Astrocyte (in vitro differentiated cells and primary cell): ENCODE measurements around the gene ZBTB9. TPM values are rescaled to one million over a fixed set of nuclear protein-coding genes. Genes with fewer than 3 reads are reported as not detected.

Experiments
- DNase-seq: peaks from one replicate; pipeline ENCODE4 v3.0.0-alpha.2; 2010; ENCODE audit warnings: low read depth
- FAIRE-seq: peaks from 2 replicates; lab custom pipeline; 2011; peaks lifted over from hg19 to GRCh38; lab: Jason Lieb, UNC
- H2AFZ ChIP-seq: 2 replicates; pipeline ENCODE4 v1.6.0; 2012; ENCODE audit warnings: low read depth, low read length, inconsistent platforms
- H3K27ac ChIP-seq: 2 replicates; pipeline ENCODE4 v1.5.1; 2011; ENCODE audit warnings: low read depth, low read length, inconsistent platforms
- H3K27me3 ChIP-seq: 2 replicates; pipeline ENCODE4 v1.6.0; 2011; ENCODE audit warnings: low read length, inconsistent platforms; ENCODE audit not compliant: insufficient read depth
- H3K36me3 ChIP-seq: 2 replicates; pipeline ENCODE4 v1.5.1; 2011; ENCODE audit warnings: low read length, inconsistent platforms; ENCODE audit not compliant: insufficient read depth
- H3K4me1 ChIP-seq: 2 replicates; pipeline ENCODE4 v1.5.1; 2011; ENCODE audit warnings: low read length, inconsistent platforms; ENCODE audit not compliant: insufficient read depth
- H3K4me2 ChIP-seq: 2 replicates; pipeline ENCODE4 v1.6.0; 2012; ENCODE audit warnings: low read length, inconsistent platforms
- H3K4me3 ChIP-seq: 2 replicates; pipeline ENCODE4 v1.5.1; 2011; ENCODE audit warnings: low read depth, mild to moderate bottlenecking, low read length, inconsistent platforms; ENCODE audit not compliant: insufficient read depth
- H3K79me2 ChIP-seq: 2 replicates; pipeline ENCODE4 v1.6.0; 2012; ENCODE audit warnings: mild to moderate bottlenecking, low read length, inconsistent platforms; ENCODE audit not compliant: insufficient read depth
- H3K9ac ChIP-seq: 2 replicates; pipeline ENCODE4 v1.6.0; 2012; ENCODE audit warnings: mild to moderate bottlenecking, low read length, inconsistent platforms
- H3K9me3 ChIP-seq: 2 replicates; pipeline ENCODE4 v1.5.1; 2012; ENCODE audit warnings: low read depth, mild to moderate bottlenecking, low read length, inconsistent platforms; ENCODE audit not compliant: insufficient read depth
- H4K20me1 ChIP-seq: 2 replicates; pipeline ENCODE4 v1.6.0; 2012; ENCODE audit warnings: low read length, inconsistent platforms; ENCODE audit not compliant: insufficient read depth
- H3K27ac Mint-ChIP-seq: one replicate; pipeline ENCODE4 v1.8.0; 2021; ENCODE audit warnings: mild to moderate bottlenecking, mixed read lengths; ENCODE audit not compliant: unreplicated experiment
- H3K27me3 Mint-ChIP-seq: one replicate; pipeline ENCODE4 v1.8.0; 2021; ENCODE audit warnings: low read depth, mixed read lengths; ENCODE audit not compliant: unreplicated experiment
- H3K36me3 Mint-ChIP-seq: one replicate; pipeline ENCODE4 v1.8.0; 2021; ENCODE audit warnings: low read depth, mixed read lengths; ENCODE audit not compliant: unreplicated experiment
- H3K4me1 Mint-ChIP-seq: one replicate; pipeline ENCODE4 v1.8.0; 2021; ENCODE audit warnings: low read depth, mixed read lengths; ENCODE audit not compliant: unreplicated experiment
- H3K4me3 Mint-ChIP-seq: one replicate; pipeline ENCODE4 v1.8.0; 2021; ENCODE audit warnings: mild to moderate bottlenecking, moderate library complexity, mixed read lengths; ENCODE audit not compliant: unreplicated experiment
- H3K9me3 Mint-ChIP-seq: one replicate; pipeline ENCODE4 v1.8.0; 2021; ENCODE audit warnings: mild to moderate bottlenecking, mixed read lengths; ENCODE audit not compliant: unreplicated experiment
- CTCF ChIP-seq: IDR thresholded peaks from 2 replicates; pipeline ENCODE4 v1.5.1; 2011; ENCODE audit warnings: low read depth, mild to moderate bottlenecking, inconsistent platforms, low read length, moderate library complexity; ENCODE audit not compliant: insufficient read depth
- EZH2 ChIP-seq: IDR thresholded peaks from 2 replicates; pipeline ENCODE4 v1.6.1; 2012; ENCODE audit warnings: mild to moderate bottlenecking, low read length, inconsistent platforms; ENCODE audit not compliant: insufficient read depth
- total RNA-seq: library from RNA; stranded (reverse); gene quantifications from 2 replicates; pipeline ENCODE4 v1.2.1, GENCODE V29; 2021

ZBTB9 gene
- total RNA-seq, 1 donor from 2014 or later = 10.4 TPM

DNA sequence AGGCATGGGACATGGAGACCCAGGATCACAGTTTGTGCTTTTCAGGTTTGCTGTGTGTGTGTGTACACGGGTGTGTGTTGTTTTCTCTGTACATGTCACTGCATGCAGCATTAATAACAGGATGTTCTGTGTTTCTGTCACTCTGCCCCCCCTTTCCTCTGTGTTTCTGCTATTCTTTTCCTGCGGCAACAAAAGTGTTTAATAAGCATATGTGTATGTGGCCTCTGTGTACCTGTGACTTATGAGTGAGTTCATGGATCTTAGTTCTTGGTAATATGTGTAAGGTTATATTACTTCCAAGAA lies 24.7 kb upstream of the ZBTB9 start:
- no peak for TF ChIP-seq CTCF
- TF ChIP-seq EZH2 = no peak
- Histone ChIP-seq H3K4me2 (peak overlapping the region; percentile 100), H3K27ac (no peak overlapping the region), H3K9ac (no peak overlapping the region), H3K36me3 (no peaks in the 10 kb centered on the region), H3K4me1 (peaks cover 55% of the 10 kb centered on the region), H3K27me3 (no peaks in the 10 kb centered on the region), H3K79me2 (peaks cover 38% of the 10 kb centered on the region), H3K4me3 (no peak overlapping the region), H4K20me1 (peaks cover 61% of the 10 kb centered on the region), H2AFZ (no peak overlapping the region), H3K9me3 (no peaks in the 10 kb centered on the region)
- H3K4me3 Mint-ChIP-seq = peak overlapping the region; percentile 91
- no peaks in the 10 kb centered on the region for H3K9me3 Mint-ChIP-seq
- FAIRE-seq (no peak), DNase-seq (no peak)
- peaks cover 3% of the 10 kb centered on the region for H3K36me3 Mint-ChIP-seq
- no peak overlapping the region for H3K27ac Mint-ChIP-seq
- H3K27me3 Mint-ChIP-seq = no peaks in the 10 kb centered on the region
- H3K4me1 Mint-ChIP-seq = peaks cover 65% of the 10 kb centered on the region

- FAIRE-seq = no peak
- peaks cover 62% of the 10 kb centered on the region for H3K4me1 Mint-ChIP-seq
- H3K4me3 Mint-ChIP-seq = peak overlapping the region; percentile 91
- peak overlapping the region; percentile 75 for H3K27ac Mint-ChIP-seq
- Histone ChIP-seq H2AFZ (no peak overlapping the region), H3K4me1 (peaks cover 49% of the 10 kb centered on the region), H3K27me3 (no peaks in the 10 kb centered on the region), H3K9me3 (no peaks in the 10 kb centered on the region), H3K4me2 (peak overlapping the region; percentile 71), H3K27ac (no peak overlapping the region), H3K79me2 (peaks cover 38% of the 10 kb centered on the region), H3K9ac (no peak overlapping the region), H4K20me1 (peaks cover 64% of the 10 kb centered on the region), H3K36me3 (no peaks in the 10 kb centered on the region), H3K4me3 (no peak overlapping the region)
- TF ChIP-seq CTCF (no peak), EZH2 (no peak)
- no peak for DNase-seq
- no peaks in the 10 kb centered on the region for H3K27me3 Mint-ChIP-seq
- peaks cover 6% of the 10 kb centered on the region for H3K36me3 Mint-ChIP-seq
- no peaks in the 10 kb centered on the region for H3K9me3 Mint-ChIP-seq
Measured at GRCh38 chr6:33430334-33430733, 24.0 kb upstream of the ZBTB9 start.

DNA sequence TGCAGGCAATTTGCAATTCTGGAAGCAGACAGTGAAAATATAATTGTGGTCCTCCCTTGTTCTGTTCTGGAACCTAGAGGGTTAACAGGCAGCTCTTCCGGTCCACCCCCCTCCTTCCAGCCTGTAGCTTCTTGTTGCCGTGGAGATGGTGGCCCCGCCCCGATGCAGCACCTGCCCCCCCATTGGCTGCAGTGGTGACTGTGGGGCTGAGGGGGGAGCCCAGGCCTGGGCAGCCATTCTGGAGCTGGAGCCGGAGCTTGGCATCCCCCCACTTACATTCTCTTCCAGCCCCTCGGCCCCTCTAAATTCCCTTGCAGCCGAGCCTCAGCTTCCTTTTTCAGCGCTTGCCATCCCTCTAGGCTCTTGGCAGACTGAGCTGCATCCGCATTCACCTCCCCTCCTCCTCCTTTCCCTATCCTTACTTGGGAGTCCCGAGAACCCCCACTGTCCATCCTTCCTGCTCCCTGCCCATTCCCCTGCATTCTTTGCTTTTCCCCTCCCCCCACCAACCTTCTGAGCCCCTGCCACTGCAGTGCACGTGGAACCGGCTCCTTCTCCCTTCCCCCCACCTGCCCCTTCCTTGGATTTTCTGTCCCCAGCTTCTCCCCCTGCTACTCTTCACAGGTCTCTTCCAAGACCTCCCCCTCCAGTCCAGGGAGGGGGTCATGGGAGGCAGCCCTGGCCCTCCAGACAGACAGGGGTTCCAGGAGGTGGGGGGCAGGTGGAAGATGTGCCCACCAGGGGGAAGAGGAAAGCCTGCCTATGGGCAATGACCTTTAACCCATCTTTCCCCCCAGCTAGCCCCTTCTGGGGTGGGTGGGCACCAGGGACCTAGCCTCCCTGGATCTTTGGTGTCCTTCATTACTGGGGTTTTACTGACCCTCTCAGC lies 23.1 kb upstream of the ZBTB9 start:
- Histone ChIP-seq H3K4me3 (peak overlapping the region; percentile 12), H3K9ac (peak overlapping the region; percentile 8)

More for the DNA sequence above, 23.1 kb upstream of the ZBTB9 start:
- H4K20me1 ChIP-seq = peaks cover 64% of the 10 kb centered on the region
- Mint-ChIP-seq H3K4me3 (peak overlapping the region; percentile 75), H3K4me1 (peaks cover 61% of the 10 kb centered on the region), H3K27me3 (no peaks in the 10 kb centered on the region), H3K36me3 (peaks cover 10% of the 10 kb centered on the region), H3K27ac (peak overlapping the region; percentile 75), H3K9me3 (no peaks in the 10 kb centered on the region)
- peaks cover 38% of the 10 kb centered on the region for H3K79me2 ChIP-seq
- no peak for FAIRE-seq
- H2AFZ ChIP-seq = no peak overlapping the region
- peaks cover 49% of the 10 kb centered on the region for H3K4me1 ChIP-seq
- no peak overlapping the region for H3K27ac ChIP-seq
- H3K4me2 ChIP-seq = peak overlapping the region; percentile 71
- peaks cover 5% of the 10 kb centered on the region for H3K36me3 ChIP-seq
- H3K9me3 ChIP-seq = no peaks in the 10 kb centered on the region
- TF ChIP-seq EZH2 (no peak), CTCF (no peak)
- H3K27me3 ChIP-seq = no peaks in the 10 kb centered on the region
- peak; percentile 45 for DNase-seq
